ENCODE results near the gene MAD2L1. TPM values are rescaled to one million over a fixed set of nuclear protein-coding genes. Genes with fewer than 3 reads are reported as not detected.
"Not testable (repeated sequence)": the region's sequence is repeated elsewhere in the genome, so short reads cannot be mapped to it uniquely, and the experiment has no call there.

The MAD2L1 gene
- total and polyA plus RNA-seq, 2 donors (not counting 3 experiments of a cell fraction or from before 2014, with no cell fraction given) = 15.6 to 41.4 TPM

GRCh38 chr4:120064887-120065286, 1.8 kb downstream of the MAD2L1 start:
- TF ChIP-seq FOS (IDR thresholded peaks at IDR 0.05; ENCODE audit: borderline replicate concordance, insufficient read depth, low read length) (no peak), GATA2 (IDR thresholded peaks at IDR 0.05; ENCODE audit: insufficient read depth, insufficient read length, low read depth, low read length) (no peak), MYC (IDR thresholded peaks at IDR 0.05; ENCODE audit: low read depth, low read length) (no peak)
- Histone ChIP-seq H3K79me2 (ENCODE audit: control insufficient read depth, insufficient read depth, low read length) (peaks cover 49% of the 10 kb centered on the region), H3K9me1 (replicated peaks; ENCODE audit: control insufficient read depth, extremely low read depth, insufficient read depth, low read length) (no peaks in the 10 kb centered on the region), H3K9me3 (replicated peaks; ENCODE audit: control insufficient read depth, insufficient read depth, low read length) (no peaks in the 10 kb centered on the region), H3K4me1 (ENCODE audit: control insufficient read depth, extremely low read depth, insufficient read depth, low read length) (peaks cover 35% of the 10 kb centered on the region), H4K20me1 (replicated peaks; ENCODE audit: control insufficient read depth, extremely low read depth, insufficient read depth, low read length) (no peaks in the 10 kb centered on the region), H3K9ac (replicated peaks; ENCODE audit: extremely low read depth, insufficient read depth, low read length) (peak overlapping the region; percentile 28), H3K27me3 (ENCODE audit: control insufficient read depth in 2 of 2, insufficient read depth in 2 of 2, low read length in 2 of 2) (no peaks in the 10 kb centered on the region), H2AFZ (ENCODE audit: low read depth, low read length) (no peak overlapping the region), H3K4me3 (replicated peaks in 1 of 3; ENCODE audit: insufficient read depth in 1 of 3, low read depth in 1 of 3, low read length in 3 of 3) (peak overlapping the region in 1 of 3 experiments; percentile 64), H3K36me3 (ENCODE audit: control insufficient read depth in 2 of 2, extremely low read depth in 1 of 2, insufficient read depth in 2 of 2, low read length in 2 of 2) (peaks cover 0 to 14% of the 10 kb centered on the region in 2 experiments), H3K27ac (ENCODE audit: insufficient read depth, low read depth, low read length) (no peak overlapping the region), H3K4me2 (ENCODE audit: insufficient read depth, low read length) (peak overlapping the region; percentile 92)
- BruUV-seq (replicated peaks) = no TSS peak
- ChIA-PET POLR2A (no interaction called here), CTCF (no interaction called here)
- dilution Hi-C loops (cut with MboI; ENCODE audit: extremely low pct_ligation_motif_present, low sequenced_read_pairs) = no loop called here
- no peak for DNase-seq (ENCODE audit: low read depth, low spot score)
- FAIRE-seq = no peak
- intact Hi-C loops (cut with micrococcal nuclease) = no loop called here

- H3K4me3 ChIP-seq (replicated peaks in 1 of 3; ENCODE audit: insufficient read depth in 1 of 3, low read depth in 1 of 3, low read length in 3 of 3); H3K9me1 ChIP-seq (replicated peaks; ENCODE audit: control insufficient read depth, extremely low read depth, insufficient read depth, low read length); H3K4me2 ChIP-seq (ENCODE audit: insufficient read depth, low read length); DNase-seq (ENCODE audit: low read depth, low spot score); FAIRE-seq; H3K27me3 ChIP-seq (ENCODE audit: control insufficient read depth in 2 of 2, insufficient read depth in 2 of 2, low read length in 2 of 2); POLR2A ChIA-PET; dilution Hi-C loops (cut with MboI; ENCODE audit: extremely low pct_ligation_motif_present, low sequenced_read_pairs); H2AFZ ChIP-seq (ENCODE audit: low read depth, low read length); intact Hi-C loops (cut with micrococcal nuclease); BruUV-seq (replicated peaks); H3K9me3 ChIP-seq (replicated peaks; ENCODE audit: control insufficient read depth, insufficient read depth, low read length); H4K20me1 ChIP-seq (replicated peaks; ENCODE audit: control insufficient read depth, extremely low read depth, insufficient read depth, low read length); H3K9ac ChIP-seq (replicated peaks; ENCODE audit: extremely low read depth, insufficient read depth, low read length): not testable (repeated sequence)
- H3K36me3 ChIP-seq (ENCODE audit: control insufficient read depth in 2 of 2, extremely low read depth in 1 of 2, insufficient read depth in 2 of 2, low read length in 2 of 2) = peaks cover 0 to 18% of the 10 kb centered on the region in 2 experiments
- peaks cover 49% of the 10 kb centered on the region for H3K79me2 ChIP-seq (ENCODE audit: control insufficient read depth, insufficient read depth, low read length)
- H3K27ac ChIP-seq (ENCODE audit: insufficient read depth, low read depth, low read length) = peak overlapping the region; percentile 12
- CTCF ChIA-PET = interaction anchor here (1.0 kb wide), 1 partner anchor 506 kb away, joined by 3 read pairs; no protein-coding TSS in a partner anchor
- H3K4me1 ChIP-seq (ENCODE audit: control insufficient read depth, extremely low read depth, insufficient read depth, low read length) = peaks cover 35% of the 10 kb centered on the region
Observed at GRCh38 chr4:120063711-120064110, 2.9 kb downstream of the MAD2L1 start.
